ENCODE data around the gene HSPBAP1.
A peak's percentile ranks its signal among the peaks of the same experiment; 100 is the strongest.

HSPBAP1 gene, protein sequence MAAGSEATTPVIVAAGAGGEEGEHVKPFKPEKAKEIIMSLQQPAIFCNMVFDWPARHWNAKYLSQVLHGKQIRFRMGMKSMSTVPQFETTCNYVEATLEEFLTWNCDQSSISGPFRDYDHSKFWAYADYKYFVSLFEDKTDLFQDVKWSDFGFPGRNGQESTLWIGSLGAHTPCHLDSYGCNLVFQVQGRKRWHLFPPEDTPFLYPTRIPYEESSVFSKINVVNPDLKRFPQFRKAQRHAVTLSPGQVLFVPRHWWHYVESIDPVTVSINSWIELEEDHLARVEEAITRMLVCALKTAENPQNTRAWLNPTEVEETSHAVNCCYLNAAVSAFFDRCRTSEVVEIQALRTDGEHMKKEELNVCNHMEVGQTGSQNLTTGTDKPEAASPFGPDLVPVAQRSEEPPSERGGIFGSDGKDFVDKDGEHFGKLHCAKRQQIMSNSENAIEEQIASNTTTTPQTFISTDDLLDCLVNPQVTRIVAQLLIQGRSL

DNA sequence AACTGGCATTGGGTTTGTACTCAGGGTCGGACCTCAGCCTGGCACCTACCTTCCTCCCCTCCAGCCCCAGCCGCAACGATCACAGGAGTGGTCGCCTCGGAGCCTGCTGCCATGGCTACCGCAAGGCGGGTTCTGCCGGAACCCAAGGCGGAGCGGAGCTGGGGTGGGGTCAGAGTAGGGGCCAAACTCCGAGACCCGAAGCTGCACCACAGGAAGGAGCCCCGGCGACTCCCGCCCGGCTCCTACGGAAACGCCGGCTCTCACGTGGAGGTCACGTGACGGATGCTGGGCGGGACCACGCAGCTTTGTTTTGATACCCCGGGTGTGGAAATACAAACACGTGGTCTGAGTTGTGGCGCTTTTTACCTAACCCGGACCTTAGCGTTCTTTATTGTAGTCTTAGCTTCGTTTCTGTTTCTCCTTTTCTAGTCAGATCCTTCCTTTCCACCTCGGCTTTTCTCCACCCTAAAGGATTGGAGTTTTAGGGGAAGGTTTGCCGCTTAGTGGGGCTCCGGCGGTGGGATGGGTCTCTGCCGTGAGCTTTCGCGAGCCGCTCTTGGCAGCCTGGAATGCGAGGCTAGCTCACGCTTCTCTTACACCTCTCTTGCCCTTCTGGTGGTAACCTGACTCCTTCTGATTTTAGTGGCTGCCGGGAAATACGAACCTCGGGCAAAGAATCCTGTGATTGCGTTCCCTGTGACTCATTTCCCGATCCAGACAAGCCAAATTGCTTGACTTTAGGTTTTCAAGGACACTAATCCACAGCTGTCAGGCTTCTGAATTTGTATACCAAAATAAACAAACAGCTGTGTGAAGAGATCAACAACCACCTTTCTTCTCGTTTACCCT lies at the start of gene HSPBAP1:
TSS of gene HSPBAP1 (minus strand) at position 264 of the 849 bp plus-strand sequence. CDS start at position 113, 151 bp downstream.
- peak; percentile 90 to 98 (median 94) for DNase-seq
- intact Hi-C loops (cut with DNase I) = loop anchor here (5.0 kb wide), 1 partner anchor 234 kb away; the partner anchor contains the start of gene SEMA5B

DNA sequence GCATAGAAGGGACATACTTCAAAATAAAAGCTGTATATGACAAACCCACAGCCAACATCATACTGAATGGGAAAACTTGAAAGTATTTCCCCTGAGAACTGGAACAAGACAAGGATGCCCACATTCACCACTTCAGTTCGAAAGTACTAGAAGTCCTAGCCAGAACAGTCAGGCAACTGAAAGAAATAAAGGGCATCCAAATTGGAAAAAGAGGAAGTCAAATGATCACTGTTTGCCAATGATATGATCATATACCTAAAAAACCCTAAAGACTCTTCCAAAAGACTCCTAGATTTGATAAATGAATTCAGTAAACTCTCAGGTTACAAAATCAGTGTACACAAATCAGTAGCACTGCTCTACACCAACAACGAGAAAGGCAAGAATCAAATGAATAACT lies 42.0 kb upstream of the HSPBAP1 start:
- intact Hi-C loops (cut with DNase I) = no loop called here
- no peak for DNase-seq

DNA sequence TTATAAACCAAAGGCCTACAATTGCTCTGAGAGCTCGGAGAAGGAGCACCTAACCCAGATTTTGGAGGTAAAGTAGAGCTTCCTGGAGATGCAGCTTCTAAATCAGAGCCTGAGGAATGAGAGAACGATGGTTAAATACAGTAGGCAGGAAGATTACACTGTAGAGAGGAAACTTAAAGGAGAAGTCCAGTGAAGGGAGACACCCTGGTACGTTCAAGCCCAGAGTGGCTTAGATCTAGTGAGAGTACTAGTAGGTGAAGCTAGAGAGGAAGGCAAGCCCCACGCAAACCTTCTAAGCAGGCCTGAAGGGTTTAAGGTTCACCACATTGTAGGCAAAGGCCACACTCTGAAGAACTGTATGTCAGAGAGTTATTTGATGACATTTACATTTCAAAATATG lies 34.6 kb upstream of the HSPBAP1 start:
- intact Hi-C loops (cut with DNase I) = no loop called here
- no peak for DNase-seq

DNA sequence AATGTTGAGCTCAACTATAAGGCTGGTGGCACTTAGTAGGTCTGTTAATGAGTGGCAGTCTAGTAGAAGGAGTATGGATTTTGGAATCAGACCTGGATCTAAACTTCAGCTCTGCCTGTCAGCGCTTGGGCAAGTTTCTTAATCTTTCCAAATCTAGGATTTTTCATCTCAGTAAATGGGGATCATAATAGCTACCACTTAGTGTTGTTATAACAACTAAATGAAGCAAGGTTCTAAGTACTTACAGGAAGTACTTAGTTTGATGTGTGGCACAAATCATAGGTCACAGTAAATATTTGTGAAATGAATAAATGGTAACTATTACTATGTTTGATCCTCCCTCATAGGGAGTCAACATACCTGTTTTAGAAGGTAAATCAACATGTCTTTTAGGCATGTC lies 32.6 kb upstream of the HSPBAP1 start:
- no peak for DNase-seq
- intact Hi-C loops (cut with DNase I) = no loop called here

DNA sequence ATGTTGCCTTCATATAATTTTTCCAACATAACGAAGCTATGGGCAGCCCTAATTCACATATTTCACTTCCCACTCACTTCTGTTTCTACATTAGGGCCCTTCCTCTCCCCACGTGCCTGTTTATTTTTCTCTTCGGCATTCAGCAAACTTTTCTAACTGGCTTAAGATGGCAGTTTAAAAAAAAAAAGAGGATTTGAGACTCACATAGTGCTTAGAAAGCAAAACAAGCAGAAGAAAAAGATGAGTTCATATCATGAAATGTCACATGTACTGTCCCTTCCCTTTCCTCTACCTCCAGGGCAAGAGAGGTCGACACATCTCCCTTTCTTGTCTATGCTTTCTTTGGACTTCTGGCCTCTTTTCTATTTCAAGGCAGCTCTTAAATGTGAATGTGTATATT lies 31.8 kb upstream of the HSPBAP1 start:
- DNase-seq = no peak
- intact Hi-C loops (cut with DNase I) = no loop called here

DNA sequence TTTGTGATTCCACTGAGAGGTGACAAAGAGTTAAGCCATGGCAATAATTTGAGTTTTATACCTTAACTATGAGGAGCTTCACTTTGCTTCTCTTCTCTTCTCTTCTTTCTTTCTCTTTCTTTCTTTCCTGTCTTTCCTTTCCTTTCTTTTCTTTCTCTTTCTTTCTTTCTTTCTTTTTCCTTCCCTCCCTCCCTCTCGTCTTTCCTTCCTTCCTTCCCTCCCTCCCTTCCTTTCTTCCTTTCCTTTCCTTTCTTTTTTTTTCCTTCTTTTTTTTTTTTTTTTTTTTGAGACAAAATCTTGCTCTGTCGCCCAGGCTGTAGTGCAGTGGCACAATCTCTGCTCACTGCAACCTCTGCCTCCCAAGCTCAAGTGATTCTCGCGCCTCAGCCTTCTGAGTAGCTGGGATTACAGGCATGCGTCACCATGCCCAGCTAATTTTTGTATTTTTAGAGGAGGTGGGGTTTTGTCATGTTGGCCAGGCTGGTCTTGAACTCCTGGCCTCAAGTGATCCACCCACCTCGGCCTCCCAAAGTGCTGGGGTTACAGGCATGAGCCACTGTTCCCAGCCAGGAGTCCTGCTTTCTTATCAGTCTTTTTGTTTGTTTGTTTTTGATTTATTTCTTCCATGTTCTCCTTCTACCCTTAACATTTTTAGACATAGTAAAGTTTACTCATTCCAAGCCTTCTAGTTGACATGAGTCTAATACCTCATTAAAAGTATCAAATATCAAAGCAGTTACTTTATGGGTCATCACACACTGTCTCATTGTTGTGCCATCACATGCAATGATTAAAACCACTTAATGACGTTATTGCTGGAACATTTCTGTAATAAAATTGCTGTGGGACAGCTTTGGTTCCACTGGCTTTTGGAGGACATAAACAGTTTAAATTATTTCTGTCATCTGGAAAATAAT lies 31.1 kb upstream of the HSPBAP1 start:
- DNase-seq = peak in 1 of 10 donors; percentile 51
- intact Hi-C loops (cut with DNase I) = no loop called here

DNA sequence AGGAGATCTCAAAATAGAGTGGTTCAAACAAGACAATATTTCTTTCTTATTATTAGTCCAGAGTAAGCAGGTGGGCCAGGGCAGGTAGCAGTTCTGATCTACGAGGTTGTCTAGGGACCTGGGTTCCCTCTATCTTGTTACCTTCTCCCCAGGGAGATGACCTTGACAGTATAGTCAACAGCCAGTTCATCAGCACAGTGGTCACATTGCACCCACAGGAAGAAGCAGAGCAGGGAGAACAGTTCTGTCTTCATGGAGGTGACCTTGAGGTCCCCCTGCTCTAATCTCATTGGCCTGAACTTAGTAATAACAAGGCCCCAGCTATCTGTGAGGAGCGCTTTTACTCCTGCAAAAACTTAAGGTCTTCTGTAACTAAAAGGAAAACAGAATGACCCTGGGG lies 23.0 kb upstream of the HSPBAP1 start:
- intact Hi-C loops (cut with DNase I) = no loop called here
- DNase-seq = no peak

DNA sequence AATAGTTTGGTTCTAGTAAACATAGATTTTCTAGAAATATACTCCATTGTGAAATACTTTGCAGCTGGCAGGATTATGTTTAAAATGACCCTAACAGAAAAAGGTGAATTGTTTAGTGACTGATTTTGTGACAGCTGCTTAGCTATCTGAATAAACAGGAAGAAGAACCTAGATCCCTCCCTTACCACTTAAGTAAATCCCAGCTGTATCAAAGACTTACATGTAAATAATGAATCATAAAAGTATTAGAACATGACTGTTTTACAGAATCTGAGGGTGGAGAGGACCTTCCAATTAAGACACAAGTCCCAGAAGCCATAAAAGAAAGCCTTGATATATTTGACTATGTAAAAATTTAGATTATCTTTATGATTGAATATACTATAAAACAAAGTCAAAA lies 17.1 kb upstream of the HSPBAP1 start:
- no peak for DNase-seq
- intact Hi-C loops (cut with DNase I) = no loop called here

DNA sequence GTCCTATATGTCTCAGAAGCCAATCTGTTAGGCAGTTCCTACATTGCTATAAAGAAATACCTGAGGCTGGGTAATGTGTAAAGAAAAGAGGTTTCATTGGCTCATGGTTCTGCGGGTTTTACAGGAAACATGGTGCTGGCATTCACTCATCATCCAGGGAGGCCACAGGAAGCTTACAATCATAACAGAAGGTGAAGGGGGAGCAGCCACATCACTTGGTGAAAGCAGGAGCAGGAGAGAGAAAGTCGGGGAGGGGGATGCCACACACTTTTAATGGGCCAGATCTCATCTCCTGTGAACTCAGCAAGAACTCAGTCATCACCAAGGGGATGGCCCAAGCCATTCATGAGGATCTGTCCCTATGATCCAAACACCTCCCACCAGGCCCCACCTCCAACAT lies 10.3 kb upstream of the HSPBAP1 start:
- intact Hi-C loops (cut with DNase I) = no loop called here
- no peak for DNase-seq

DNA sequence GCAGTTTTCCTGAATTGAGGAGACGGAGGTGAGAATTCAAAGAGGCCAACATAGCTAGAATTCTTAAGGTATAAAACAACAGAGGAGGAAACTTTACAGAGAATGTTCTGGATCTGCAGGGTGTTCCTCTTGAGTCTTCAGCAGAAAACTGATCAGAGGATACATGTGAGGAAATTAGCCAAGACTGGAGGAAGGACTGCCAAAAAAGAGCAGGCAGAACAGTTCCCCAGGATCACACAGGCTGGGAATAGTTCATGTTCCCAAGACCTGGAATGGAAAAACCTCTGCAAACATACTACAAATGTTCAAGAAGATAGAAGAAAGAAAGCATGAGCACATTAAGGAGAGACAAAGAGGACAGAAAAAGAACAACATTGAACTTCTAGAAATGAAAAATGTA lies 8.7 kb upstream of the HSPBAP1 start:
- intact Hi-C loops (cut with DNase I) = no loop called here
- DNase-seq = no peak

DNA sequence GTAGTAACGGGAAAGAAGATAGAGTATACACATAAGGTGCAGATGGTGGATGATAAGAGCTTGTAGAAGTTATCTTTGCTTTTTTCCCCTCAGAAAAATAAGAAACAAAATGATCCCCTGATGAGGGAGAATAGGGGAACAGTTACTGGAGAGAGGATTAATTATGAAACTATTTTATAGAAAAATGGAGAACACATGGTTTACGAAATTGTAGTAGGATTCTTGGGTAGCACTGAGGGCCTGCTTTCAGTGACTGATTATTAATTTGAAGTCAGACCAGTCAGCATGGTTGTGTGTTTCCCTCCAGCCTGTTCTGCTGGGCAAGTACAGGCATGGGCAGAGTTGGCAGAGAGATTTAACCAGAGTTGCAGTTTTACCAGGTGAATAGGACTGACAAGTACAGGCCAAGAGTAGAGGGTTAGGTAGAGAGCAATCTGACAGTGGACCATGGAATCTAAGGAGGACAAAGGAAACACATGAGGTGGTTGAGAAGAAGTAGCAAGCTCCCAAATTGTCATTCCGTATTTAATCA lies 7.1 kb upstream of the HSPBAP1 start:
- intact Hi-C loops (cut with DNase I) = no loop called here
- no peak for DNase-seq

DNA sequence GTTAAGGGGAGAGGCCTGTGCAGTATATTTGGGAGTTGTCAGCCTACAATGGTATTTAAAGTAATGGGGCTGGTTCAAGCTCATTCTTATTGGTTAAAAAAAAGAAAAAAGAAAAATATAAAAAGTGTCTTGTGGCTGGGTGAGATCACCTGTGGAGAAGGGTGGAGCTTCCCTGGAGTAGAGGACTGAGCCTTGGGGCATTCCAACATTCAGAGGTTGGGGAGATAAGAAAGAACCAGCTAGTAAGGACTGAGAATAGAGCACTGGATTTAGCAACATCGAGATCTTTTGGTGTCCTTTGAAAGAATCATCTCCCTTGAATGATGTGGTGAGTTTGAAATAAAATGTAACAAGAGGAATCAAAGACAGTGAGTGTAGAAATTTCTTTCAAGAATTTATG lies 6.4 kb upstream of the HSPBAP1 start:
- intact Hi-C loops (cut with DNase I) = no loop called here
- DNase-seq = no peak

DNA sequence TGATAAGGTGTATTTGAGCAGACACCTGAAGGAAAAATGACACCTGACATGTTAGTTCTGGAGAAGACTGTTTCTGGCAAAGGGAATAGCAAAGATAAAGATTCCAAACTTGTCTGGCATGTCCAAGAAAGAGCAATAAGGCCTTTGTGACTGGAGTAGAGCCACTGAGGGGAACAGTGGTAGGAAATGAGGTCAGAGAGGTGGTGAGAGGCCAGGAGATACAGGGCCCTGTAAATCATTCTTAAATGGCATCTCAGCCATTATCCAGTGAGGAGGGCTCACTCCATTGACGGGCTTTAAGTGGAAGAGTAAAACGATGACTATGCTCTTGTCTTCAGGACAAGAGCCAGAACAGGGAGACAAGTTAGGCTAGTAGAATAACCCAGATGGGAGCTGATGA lies 5.7 kb upstream of the HSPBAP1 start:
- intact Hi-C loops (cut with DNase I) = no loop called here
- no peak for DNase-seq

DNA sequence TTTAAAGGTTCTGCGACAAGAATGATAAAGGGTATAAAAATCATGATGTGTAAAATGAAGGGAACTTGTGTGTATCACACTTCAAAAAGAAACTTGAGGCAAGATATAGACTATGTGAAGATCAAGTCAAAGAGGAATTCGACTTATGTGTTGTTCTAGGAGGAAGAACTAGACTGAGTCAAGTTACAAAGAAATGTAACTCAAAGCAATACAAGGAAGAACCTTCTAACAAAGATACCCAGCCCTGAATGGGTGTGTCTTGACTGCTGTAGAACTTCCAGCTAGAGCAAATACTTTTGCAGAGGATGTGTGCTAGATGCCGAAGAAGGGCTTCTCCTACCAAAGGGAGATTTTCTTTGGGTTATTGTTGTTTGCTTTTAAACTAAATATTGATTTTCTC lies 3.7 kb upstream of the HSPBAP1 start:
- DNase-seq = no peak
- intact Hi-C loops (cut with DNase I) = no loop called here

DNA sequence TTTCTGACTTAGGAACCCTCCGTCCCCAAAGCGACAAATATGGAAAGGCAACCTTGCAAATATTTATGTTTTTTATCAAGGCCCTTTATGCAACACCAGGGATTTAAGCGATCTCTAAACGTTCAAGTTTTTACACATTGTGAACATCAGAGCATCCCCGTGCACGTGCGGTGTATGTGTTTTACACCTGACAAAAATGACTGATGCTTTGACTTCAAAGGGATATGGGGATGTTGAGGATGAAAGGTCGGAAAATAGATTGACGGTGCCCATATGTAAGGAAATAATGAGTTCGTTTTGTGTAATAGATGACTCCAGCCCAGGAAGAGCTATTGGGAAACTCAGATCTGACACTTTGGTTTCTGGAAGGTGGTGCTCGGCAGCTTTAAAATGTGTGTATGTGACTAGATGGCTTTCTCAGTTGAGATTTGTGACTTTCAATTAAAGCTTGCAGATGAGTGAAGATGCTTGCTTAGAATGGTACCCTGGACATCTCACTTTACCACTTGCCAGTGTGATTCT lies 2.1 kb upstream of the HSPBAP1 start:
- no peak for DNase-seq
- intact Hi-C loops (cut with DNase I) = no loop called here

DNA sequence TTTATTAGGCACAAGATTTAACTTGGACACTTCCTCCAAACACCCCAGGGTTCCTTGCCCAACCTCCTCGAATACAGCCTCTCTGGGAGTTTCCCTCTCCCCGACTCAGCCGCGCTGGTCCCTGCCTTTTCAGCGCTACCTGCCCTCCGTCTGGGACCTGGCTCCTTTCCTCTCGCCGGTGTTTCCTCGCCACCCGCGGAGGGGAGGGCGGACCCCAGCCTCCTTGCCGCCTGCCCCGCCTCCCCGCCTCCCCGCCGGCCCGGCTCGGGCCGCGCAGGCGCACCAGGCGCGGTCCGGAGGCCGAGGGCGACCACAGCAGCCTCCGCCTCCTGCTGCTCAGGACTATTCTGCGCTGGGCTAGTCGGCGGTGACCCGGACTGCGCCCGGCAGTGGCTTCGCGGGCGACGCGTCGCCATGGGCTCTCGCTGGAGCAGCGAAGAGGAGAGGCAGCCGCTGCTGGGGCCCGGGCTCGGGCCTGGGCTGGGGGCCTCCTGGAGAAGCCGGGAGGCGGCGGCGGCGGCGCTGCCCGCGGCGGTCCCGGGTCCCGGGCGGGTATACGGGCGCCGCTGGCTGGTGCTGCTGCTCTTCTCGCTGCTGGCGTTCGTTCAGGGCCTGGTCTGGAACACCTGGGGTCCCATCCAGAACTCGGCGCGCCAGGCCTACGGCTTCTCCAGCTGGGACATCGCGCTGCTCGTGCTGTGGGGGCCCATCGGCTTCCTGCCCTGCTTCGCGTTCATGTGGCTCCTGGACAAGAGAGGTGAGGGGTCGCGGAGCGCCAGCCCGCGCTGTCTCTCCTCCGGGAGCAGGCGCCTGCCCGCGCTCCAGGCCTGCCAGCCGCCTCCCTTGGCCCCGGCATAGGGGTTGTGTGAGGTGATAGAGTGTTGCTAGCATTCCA lies 1.4 kb upstream of the HSPBAP1 start, which contains the start of gene SLC49A4:
TSS of gene SLC49A4 (plus strand) at position 291 of the 895 bp plus-strand sequence. CDS start at position 415, 124 bp downstream.
- intact Hi-C loops (cut with DNase I) = loop anchor here (5.0 kb wide), 1 partner anchor 232 kb away; the partner anchor contains the start of gene SEMA5B
- peak; percentile 42 to 96 (median 69) for DNase-seq

DNA sequence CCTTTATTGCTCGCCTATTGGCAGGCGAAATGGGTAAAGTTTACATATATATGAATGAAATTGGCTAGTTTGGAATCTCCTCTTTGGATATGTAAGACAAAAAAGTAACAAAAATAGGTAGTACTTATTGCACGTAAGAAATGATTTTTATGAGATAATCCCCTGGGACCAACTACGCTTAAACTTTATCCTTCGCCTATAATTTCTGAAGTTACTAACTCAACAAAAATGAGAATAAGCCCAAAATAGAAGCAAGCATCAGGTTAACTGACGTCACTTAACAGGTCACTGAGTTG lies 800 bp upstream of the HSPBAP1 start:
- intact Hi-C loops (cut with DNase I) = loop anchor here (5.0 kb wide), 1 partner anchor 233 kb away; the partner anchor contains the start of gene SEMA5B
- DNase-seq = no peak

DNA sequence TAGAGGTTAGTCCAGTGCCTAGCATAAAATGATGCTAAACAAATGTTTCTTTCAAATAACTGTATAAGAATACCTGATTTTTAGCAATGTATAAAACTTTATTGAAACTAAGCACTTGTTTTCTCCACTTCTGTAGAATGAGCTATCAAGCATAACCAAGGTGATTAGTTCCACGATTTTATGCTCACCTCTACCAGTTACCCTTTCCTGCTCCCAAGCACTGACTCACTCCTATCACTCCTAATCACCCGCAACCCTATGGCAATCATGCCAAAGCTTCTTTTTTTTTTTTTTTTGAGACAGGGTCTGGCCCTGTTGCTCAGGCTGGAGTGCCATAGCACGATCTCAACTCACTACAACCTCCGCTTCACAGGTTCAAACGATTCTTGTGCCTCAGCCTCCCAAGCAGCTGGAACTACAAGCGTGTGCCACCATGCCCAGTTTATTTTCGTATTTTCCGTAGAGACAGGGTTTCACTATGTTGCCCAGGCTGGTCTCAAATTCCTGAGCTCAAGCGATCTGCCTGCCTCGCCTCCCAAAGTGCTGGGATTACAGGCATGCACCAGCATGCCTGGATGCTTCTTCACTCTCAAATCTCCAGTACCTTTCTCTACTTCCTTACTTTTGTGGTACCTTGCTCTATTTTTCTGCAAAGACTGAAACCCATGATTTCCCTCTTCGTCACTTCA lies 3.9 kb downstream of the HSPBAP1 start:
- no peak for DNase-seq
- intact Hi-C loops (cut with DNase I) = loop anchor here (5.0 kb wide), 1 partner anchor 238 kb away; the partner anchor contains the start of gene SEMA5B

Data from posterior cingulate gyrus (tissue), 11 donors.